Measurements from ENCODE around the gene PARD6G.
A peak's percentile ranks its signal among the peaks of the same experiment; 100 is the strongest.

The PARD6G gene

GRCh38 chr18:80108739-80109675, 138.3 kb downstream of the PARD6G start, which contains the start of gene ADNP2:
ADNP2 (plus strand) TSS chr18:80109262; CDS start chr18:80117543, 8,281 bp downstream.
- TF ChIP-seq CTCF (conservative IDR thresholded peaks at IDR 0.05) (no peak), ZFX (IDR thresholded peaks at IDR 0.05) (peak; percentile 50; the same call in 1 of the 2 replicates)
- peak within 1 kb of the TSS; percentile 88 for H3K27ac ChIP-seq

- H3K27ac ChIP-seq: peak overlapping the region; percentile 88
- no peak for TF ChIP-seq CTCF (conservative IDR thresholded peaks at IDR 0.05)
Measured at GRCh38 chr18:80108121-80108536, 139.2 kb downstream of the PARD6G start.

GRCh38 chr18:80107426-80107825, 139.9 kb downstream of the PARD6G start:
- TF ChIP-seq ZFX (IDR thresholded peaks at IDR 0.05) (no peak), CTCF (conservative IDR thresholded peaks at IDR 0.05) (no peak)
- H3K27ac ChIP-seq: no peak overlapping the region
